ENCODE measurements around the gene TXNDC11.

GRCh38 chr16:11633113-11633512, 109.5 kb downstream of the TXNDC11 start:
- TF ChIP-seq CTCF (optimal IDR thresholded peaks at IDR 0.05 in 1 of 3, IDR thresholded peaks at IDR 0.05 in 1 of 3, conservative IDR thresholded peaks at IDR 0.05 in 1 of 3; ENCODE audit: extremely low read depth in 1 of 3, insufficient read depth in 2 of 3, low read length in 3 of 3) (no peak), EZH2 (IDR thresholded peaks at IDR 0.05; ENCODE audit: low read length) (no peak)
